HG02763 (cell line): ENCODE data around the gene PLA2G6.

ENCODE experiments used
- ATAC-seq: cut with Tn5 transposase; IDR thresholded peaks from one replicate; pipeline ENCODE4 v1.9.1; 2021; ENCODE audit warnings: mild to moderate bottlenecking, moderate library complexity; ENCODE audit not compliant: unreplicated experiment

Gene PLA2G6

GRCh38 chr22:38181453-38182200 lies at the start of gene PLA2G6:
TSS of gene PLA2G6 (minus strand) at chr22:38181830. CDS start at chr22:38169426, 12,404 bp downstream.
- ATAC-seq: peak; percentile 83

GRCh38 chr22:38230916-38231315 lies 49.3 kb upstream of the PLA2G6 start:
- ATAC-seq: no peak

GRCh38 chr22:38230108-38230825 lies 48.6 kb upstream of the PLA2G6 start:
- no peak for ATAC-seq

- ATAC-seq: no peak
These were observed 47.5 kb upstream of the PLA2G6 start for GRCh38 chr22:38228873-38229740.

GRCh38 chr22:38228326-38228872 lies 46.8 kb upstream of the PLA2G6 start:
- no peak for ATAC-seq

GRCh38 chr22:38226853-38227649 lies 45.4 kb upstream of the PLA2G6 start:
- no peak for ATAC-seq

- no peak for ATAC-seq
These were observed 41.8 kb upstream of the PLA2G6 start for GRCh38 chr22:38223289-38223960.

- no peak for ATAC-seq
These were observed 41.1 kb upstream of the PLA2G6 start for GRCh38 chr22:38222797-38223119.

- no peak for ATAC-seq
These were observed 40.5 kb upstream of the PLA2G6 start for GRCh38 chr22:38221908-38222796.

- ATAC-seq: no peak
These were observed 39.8 kb upstream of the PLA2G6 start for GRCh38 chr22:38221407-38221806.

GRCh38 chr22:38220653-38221386 lies 39.2 kb upstream of the PLA2G6 start:
- no peak for ATAC-seq

GRCh38 chr22:38220163-38220562 lies 38.5 kb upstream of the PLA2G6 start:
- ATAC-seq: no peak

- no peak for ATAC-seq
These were observed 38.0 kb upstream of the PLA2G6 start for GRCh38 chr22:38219632-38220031.

- ATAC-seq: no peak
These were observed 37.3 kb upstream of the PLA2G6 start for GRCh38 chr22:38218661-38219622.

GRCh38 chr22:38215156-38216038 lies 33.8 kb upstream of the PLA2G6 start:
- ATAC-seq: no peak
